ENCODE results near the gene ACTBL2. TPM values are rescaled to one million over a fixed set of nuclear protein-coding genes. Genes with fewer than 3 reads are reported as not detected.

Gene ACTBL2
- total RNA-seq, 1 donor from 2014 or later, result 0.07 TPM

DNA sequence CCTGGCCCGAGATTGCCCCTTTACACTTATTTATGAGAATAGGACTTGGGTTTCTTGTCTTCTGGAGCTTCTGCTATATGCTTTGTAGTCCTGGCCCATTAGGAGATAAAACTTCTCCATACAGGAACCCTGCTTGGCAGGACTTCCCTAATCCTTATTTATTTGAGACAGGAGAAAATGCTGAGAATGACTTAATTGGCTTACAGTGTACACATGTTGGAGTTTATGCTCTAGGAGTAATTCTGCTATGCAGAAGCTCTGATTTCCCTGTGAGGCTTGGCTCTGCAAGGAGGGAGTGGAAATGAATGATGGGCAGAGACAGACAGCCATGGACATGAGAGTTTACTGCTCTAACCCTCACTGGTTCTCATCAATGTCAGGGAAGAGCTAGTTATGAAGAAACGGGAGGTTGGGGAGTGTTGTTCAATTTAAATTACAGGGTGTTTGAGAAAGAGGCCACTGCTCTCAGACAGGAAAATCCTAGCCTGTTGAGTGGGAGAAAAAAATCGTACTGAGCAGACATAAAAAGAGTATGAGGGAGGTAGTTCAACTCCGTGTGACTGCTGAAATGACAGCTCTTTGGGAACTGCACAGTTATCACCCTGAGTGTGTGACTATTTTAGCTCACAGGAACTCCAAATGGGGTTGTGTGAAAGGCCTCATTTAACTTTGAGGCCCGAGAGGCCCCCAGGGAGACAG lies 37.5 kb downstream of the ACTBL2 start:
- peaks cover 40% of the 10 kb centered on the region for H3K4me1 Mint-ChIP-seq
- H3K9me3 Mint-ChIP-seq, result peaks cover 4% of the 10 kb centered on the region
- H3K4me3 Mint-ChIP-seq, result no peak overlapping the region
- no peaks in the 10 kb centered on the region for H3K36me3 Mint-ChIP-seq
- TF ChIP-seq, protein P1, sequence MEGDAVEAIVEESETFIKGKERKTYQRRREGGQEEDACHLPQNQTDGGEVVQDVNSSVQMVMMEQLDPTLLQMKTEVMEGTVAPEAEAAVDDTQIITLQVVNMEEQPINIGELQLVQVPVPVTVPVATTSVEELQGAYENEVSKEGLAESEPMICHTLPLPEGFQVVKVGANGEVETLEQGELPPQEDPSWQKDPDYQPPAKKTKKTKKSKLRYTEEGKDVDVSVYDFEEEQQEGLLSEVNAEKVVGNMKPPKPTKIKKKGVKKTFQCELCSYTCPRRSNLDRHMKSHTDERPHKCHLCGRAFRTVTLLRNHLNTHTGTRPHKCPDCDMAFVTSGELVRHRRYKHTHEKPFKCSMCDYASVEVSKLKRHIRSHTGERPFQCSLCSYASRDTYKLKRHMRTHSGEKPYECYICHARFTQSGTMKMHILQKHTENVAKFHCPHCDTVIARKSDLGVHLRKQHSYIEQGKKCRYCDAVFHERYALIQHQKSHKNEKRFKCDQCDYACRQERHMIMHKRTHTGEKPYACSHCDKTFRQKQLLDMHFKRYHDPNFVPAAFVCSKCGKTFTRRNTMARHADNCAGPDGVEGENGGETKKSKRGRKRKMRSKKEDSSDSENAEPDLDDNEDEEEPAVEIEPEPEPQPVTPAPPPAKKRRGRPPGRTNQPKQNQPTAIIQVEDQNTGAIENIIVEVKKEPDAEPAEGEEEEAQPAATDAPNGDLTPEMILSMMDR (IDR thresholded peaks at IDR 0.05; ENCODE audit: unreplicated experiment), result no peak
- H3K27me3 Mint-ChIP-seq (ENCODE audit: low read depth), result no peaks in the 10 kb centered on the region
- H3K27ac Mint-ChIP-seq, result peak overlapping the region; percentile 75
- DNase-seq (ENCODE audit: low spot score in 2 of 2, unreplicated experiment in 2 of 2), result no peak

- Mint-ChIP-seq H3K9me3 (no peaks in the 10 kb centered on the region), H3K27ac (peak overlapping the region; percentile 86), H3K27me3 (ENCODE audit: low read depth) (no peaks in the 10 kb centered on the region), H3K4me1 (peaks cover 54% of the 10 kb centered on the region), H3K4me3 (no peak overlapping the region), H3K36me3 (no peaks in the 10 kb centered on the region)
- DNase-seq (ENCODE audit: low spot score in 2 of 2, unreplicated experiment in 2 of 2), result no peak
- TF ChIP-seq, protein P1 (IDR thresholded peaks at IDR 0.05; ENCODE audit: unreplicated experiment), result no peak
Observed at GRCh38 chr5:57442080-57442839, 40.4 kb downstream of the ACTBL2 start.

DNA sequence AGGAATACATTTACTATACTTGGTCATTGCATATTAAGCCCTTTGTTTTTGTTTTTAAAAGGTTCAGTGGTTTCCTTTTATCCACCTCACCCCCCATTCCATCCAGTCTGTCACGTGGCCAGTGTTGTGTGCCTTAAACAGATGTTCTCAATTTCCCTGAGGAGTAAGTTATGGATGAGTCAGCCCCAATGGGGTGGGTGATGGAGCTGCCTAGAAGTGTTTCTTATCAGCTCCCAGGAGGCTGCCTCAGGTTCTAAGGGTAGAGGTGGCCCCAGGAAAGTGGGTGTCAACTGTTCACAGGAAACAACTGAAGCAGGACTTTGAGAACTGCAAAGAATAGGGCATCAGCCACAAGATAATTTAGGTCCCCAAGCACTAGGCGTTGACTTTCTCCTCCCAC lies 41.1 kb downstream of the ACTBL2 start:
- TF ChIP-seq, protein P1 (IDR thresholded peaks at IDR 0.05; ENCODE audit: unreplicated experiment), result no peak
- Mint-ChIP-seq H3K4me3 (no peak overlapping the region), H3K27me3 (ENCODE audit: low read depth) (no peaks in the 10 kb centered on the region), H3K36me3 (no peaks in the 10 kb centered on the region), H3K9me3 (no peaks in the 10 kb centered on the region), H3K4me1 (peaks cover 54% of the 10 kb centered on the region), H3K27ac (peak overlapping the region; percentile 86)
- no peak for DNase-seq (ENCODE audit: low spot score in 2 of 2, unreplicated experiment in 2 of 2)

- H3K27me3 Mint-ChIP-seq (ENCODE audit: low read depth), result no peaks in the 10 kb centered on the region
- DNase-seq (ENCODE audit: low spot score in 2 of 2, unreplicated experiment in 2 of 2), result no peak
- H3K36me3 Mint-ChIP-seq, result no peaks in the 10 kb centered on the region
- H3K4me3 Mint-ChIP-seq, result no peak overlapping the region
- peaks cover 55% of the 10 kb centered on the region for H3K4me1 Mint-ChIP-seq
- TF ChIP-seq, protein P1 (IDR thresholded peaks at IDR 0.05; ENCODE audit: unreplicated experiment), result no peak
- H3K27ac Mint-ChIP-seq, result no peak overlapping the region
- H3K9me3 Mint-ChIP-seq, result no peaks in the 10 kb centered on the region
Observed at GRCh38 chr5:57439601-57440000, 43.0 kb downstream of the ACTBL2 start.

DNA sequence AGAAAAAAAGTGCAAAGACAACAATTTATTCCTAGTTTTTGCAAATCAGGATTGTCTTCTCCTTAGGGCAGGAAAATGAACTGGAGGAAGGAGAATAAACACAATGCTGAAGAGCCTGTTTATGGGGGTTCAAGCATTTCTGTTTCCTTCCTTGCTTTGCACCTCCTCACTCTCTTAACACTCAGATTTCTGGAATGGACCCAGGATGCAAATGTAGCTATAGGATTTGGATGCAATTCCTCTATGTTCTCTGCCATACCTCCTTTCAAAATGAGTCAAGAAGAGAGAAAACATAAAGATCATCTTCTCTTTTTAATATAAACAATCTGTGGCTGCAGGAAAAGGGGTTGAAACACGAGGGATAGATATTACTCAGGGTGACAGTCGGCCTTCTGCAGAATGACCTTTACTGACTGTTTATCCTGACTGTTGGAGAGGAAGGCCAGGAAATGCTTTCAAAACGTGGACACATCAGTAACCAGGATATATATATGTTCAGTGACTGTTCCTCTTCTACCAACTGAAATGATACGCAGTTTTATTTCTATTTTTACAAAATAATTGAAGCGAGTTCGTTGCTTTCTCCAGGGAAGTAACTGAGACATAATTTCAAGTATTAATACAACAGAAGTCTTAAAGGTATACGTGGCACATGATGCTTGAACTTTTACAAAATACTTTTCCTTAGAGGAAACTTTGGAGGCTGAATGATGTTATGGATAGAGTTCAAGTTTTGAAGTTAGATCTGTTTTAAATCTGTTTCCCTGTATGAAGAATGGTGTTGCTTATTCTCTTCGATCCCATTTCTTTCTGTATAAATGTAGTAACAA lies 44.4 kb downstream of the ACTBL2 start:
- Mint-ChIP-seq H3K27me3 (ENCODE audit: low read depth) (no peaks in the 10 kb centered on the region), H3K9me3 (no peaks in the 10 kb centered on the region), H3K4me3 (no peak overlapping the region), H3K36me3 (no peaks in the 10 kb centered on the region), H3K4me1 (peaks cover 60% of the 10 kb centered on the region), H3K27ac (peak overlapping the region; percentile 49)
- TF ChIP-seq, protein P1 (IDR thresholded peaks at IDR 0.05; ENCODE audit: unreplicated experiment), result no peak
- DNase-seq (ENCODE audit: low spot score in 2 of 2, unreplicated experiment in 2 of 2), result no peak
